ENCODE data around the gene TRIM44. TPM values are rescaled to one million over a fixed set of nuclear protein-coding genes. Genes with fewer than 3 reads are reported as not detected.

Gene TRIM44
- polyA plus RNA-seq, 2 donors: 3.1 to 6.2 TPM

DNA sequence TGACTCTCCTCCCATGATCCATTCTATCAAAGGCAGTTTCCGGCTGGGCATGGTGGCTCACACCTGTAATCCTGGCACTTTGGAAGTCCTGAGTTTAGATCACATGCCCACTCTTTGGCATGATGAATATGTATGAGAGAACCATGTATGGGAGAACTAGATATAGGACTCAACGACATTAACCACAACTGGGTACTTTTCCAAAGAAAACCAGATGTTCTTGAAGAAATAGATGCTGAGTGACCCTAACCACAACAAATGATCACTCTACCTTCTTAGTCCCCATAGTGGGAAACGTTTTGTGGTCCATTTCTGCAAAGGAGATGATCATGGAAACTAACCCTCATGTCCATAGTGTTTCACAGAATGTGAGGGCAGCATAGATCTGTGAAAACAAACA is 30.7 kb upstream of the TRIM44 start:
- WGBS, 2 donors: 65 to 74% methylated on average over 3 of the region's 3 CpGs
- Histone ChIP-seq H3K9me3 (ENCODE audit: control insufficient read depth in 2 of 2, insufficient read depth in 1 of 2, low read depth in 1 of 2, low read length in 1 of 2) (no peaks in the 10 kb centered on the region), H3K4me1 (ENCODE audit: control insufficient read depth in 2 of 2, insufficient read depth in 2 of 2, low read length in 1 of 2) (no peaks in the 10 kb centered on the region), H3K36me3 (ENCODE audit: control insufficient read depth in 2 of 2, insufficient read depth in 2 of 2, low read length in 1 of 2) (no peaks in the 10 kb centered on the region), H3K27ac (ENCODE audit: low read depth in 2 of 2, low read length in 1 of 2) (no peak overlapping the region), H3K4me3 (ENCODE audit: low read depth in 1 of 2, low read length in 2 of 2) (no peak overlapping the region), H3K27me3 (ENCODE audit: control insufficient read depth in 1 of 2, insufficient read depth in 2 of 2, low read length in 2 of 2) (peaks cover 0 to 7% of the 10 kb centered on the region in 2 donors)

DNA sequence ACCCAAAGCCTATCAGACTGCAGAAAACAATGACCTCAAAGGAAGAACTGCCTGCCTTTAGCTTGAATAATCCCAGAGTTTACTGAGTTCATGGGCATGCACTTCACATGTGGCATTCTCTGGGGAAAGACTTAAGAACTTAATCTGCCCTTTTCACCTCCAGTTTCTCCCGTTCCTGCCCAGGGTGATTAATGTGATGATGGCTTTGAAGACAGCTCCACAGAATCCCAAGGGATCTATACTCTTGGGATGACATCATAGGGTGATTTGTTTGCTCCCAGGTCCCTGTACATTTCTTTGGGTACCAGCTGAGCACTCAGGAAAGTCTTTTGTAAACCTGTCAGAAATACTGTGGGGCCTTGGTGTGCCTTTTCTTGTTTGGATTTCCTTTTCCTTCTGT is 30.3 kb upstream of the TRIM44 start:
- H3K27me3 ChIP-seq (ENCODE audit: control insufficient read depth in 1 of 2, insufficient read depth in 2 of 2, low read length in 2 of 2): peaks cover 0 to 7% of the 10 kb centered on the region in 2 donors
- H3K9me3 ChIP-seq (ENCODE audit: control insufficient read depth in 2 of 2, insufficient read depth in 1 of 2, low read depth in 1 of 2, low read length in 1 of 2): no peaks in the 10 kb centered on the region
- H3K4me1 ChIP-seq (ENCODE audit: control insufficient read depth in 2 of 2, insufficient read depth in 2 of 2, low read length in 1 of 2): no peaks in the 10 kb centered on the region
- H3K27ac ChIP-seq (ENCODE audit: low read depth in 2 of 2, low read length in 1 of 2): no peak overlapping the region
- no peaks in the 10 kb centered on the region for H3K36me3 ChIP-seq (ENCODE audit: control insufficient read depth in 2 of 2, insufficient read depth in 2 of 2, low read length in 1 of 2)
- no peak overlapping the region for H3K4me3 ChIP-seq (ENCODE audit: low read depth in 1 of 2, low read length in 2 of 2)
- WGBS, 2 donors: 20 to 24% methylated on average over 1 of the region's 1 CpG

DNA sequence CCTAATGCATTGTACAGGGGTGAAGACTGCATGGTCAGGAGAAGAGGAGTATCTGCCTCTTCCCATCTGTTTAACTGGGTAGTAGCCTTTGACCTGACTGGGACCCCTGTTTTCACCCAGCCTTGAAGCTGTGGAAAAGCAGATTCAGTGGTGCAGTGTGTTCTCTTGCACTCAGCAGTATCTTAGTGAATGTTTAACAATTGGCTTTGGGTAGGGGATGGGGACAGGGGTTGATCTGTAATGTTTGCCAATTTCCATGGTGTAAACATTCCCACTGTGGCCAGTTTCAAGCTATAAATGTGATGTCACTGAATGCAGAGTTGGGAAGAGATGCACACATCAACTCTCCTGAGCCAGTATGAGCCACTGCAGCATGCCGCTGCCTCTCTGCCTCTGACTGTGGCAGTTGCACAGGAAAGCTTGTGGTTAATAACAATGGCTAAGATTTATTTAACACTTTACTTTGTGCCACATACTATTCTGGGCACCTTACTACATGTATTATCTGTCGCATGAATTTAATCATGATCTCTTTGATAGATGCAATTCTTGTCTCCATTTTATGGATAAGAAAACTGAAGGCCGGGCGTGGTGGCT is 28.6 kb upstream of the TRIM44 start:
- H3K9me3 ChIP-seq (ENCODE audit: control insufficient read depth in 2 of 2, insufficient read depth in 1 of 2, low read depth in 1 of 2, low read length in 1 of 2): no peaks in the 10 kb centered on the region
- WGBS, 2 donors: 67 to 86% methylated on average over 4 of the region's 4 CpGs

DNA sequence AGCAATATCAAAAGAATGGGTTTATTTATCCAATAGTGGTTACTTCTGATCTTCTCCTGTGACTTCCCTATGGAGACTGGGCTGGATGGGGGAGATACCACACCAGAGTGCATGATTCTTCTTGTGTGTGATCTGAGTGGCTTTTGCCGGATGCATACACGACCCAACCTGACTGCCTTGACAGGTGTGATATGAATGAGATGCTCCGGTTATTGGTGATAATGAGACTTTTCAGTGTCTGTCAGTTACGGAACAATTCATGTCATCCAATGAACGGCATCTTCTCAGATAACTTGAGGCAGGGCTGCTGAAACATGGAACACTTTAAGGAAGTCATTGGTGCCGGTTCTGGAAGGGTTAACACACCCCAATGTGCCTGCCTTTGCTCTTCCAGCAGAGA is 26.6 kb upstream of the TRIM44 start:
- 88 to 95% methylated on average over 6 of the region's 6 CpGs for WGBS, 2 donors
- no peaks in the 10 kb centered on the region for H3K36me3 ChIP-seq (ENCODE audit: control insufficient read depth in 2 of 2, insufficient read depth in 2 of 2, low read length in 1 of 2)
- no peaks in the 10 kb centered on the region for H3K4me1 ChIP-seq (ENCODE audit: control insufficient read depth in 2 of 2, insufficient read depth in 2 of 2, low read length in 1 of 2)
- H3K9me3 ChIP-seq (ENCODE audit: control insufficient read depth in 2 of 2, insufficient read depth in 1 of 2, low read depth in 1 of 2, low read length in 1 of 2): no peaks in the 10 kb centered on the region
- H3K4me3 ChIP-seq (ENCODE audit: low read depth in 1 of 2, low read length in 2 of 2): no peak overlapping the region
- no peaks in the 10 kb centered on the region for H3K27me3 ChIP-seq (ENCODE audit: control insufficient read depth in 1 of 2, insufficient read depth in 2 of 2, low read length in 2 of 2)
- no peak overlapping the region for H3K27ac ChIP-seq (ENCODE audit: low read depth in 2 of 2, low read length in 1 of 2)

More for the DNA sequence above, 28.6 kb upstream of the TRIM44 start:
- Histone ChIP-seq H3K4me1 (ENCODE audit: control insufficient read depth in 2 of 2, insufficient read depth in 2 of 2, low read length in 1 of 2) (no peaks in the 10 kb centered on the region), H3K4me3 (ENCODE audit: low read depth in 1 of 2, low read length in 2 of 2) (no peak overlapping the region), H3K36me3 (ENCODE audit: control insufficient read depth in 2 of 2, insufficient read depth in 2 of 2, low read length in 1 of 2) (no peaks in the 10 kb centered on the region), H3K27me3 (ENCODE audit: control insufficient read depth in 1 of 2, insufficient read depth in 2 of 2, low read length in 2 of 2) (peaks cover 0 to 7% of the 10 kb centered on the region in 2 donors), H3K27ac (ENCODE audit: low read depth in 2 of 2, low read length in 1 of 2) (no peak overlapping the region)

DNA sequence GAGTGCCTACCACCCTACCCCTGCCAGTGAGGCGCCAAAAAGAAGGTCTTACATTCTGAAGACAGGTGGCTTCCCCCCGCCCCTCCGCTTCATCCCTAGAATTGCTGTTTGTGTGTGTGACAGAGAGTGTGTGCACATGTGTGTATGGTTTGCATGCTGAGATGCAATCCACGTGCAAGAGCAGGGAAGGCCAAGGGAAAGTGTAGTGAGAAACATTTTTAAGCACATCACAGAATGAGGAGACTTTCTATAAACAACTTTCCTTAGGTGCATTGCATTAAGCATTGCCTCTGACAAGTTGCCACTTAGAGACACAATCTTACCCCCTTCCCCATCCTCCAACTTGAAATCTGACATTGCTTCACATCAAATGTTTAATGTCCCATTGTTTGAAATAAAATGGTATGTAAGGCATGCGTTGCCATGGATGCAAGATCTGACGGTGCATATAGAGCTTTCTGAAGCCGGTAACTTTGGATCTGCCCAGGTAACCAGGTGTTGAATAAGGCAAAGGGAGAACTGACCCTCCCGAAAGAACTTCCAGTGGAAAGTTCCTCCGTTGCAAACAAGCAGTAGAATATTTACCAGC is 22.9 kb upstream of the TRIM44 start:
- whole genome bisulfite sequencing, 2 donors: 63 to 66% methylated on average over 9 of the region's 9 CpGs
- H3K9me3 ChIP-seq (ENCODE audit: control insufficient read depth in 2 of 2, insufficient read depth in 1 of 2, low read depth in 1 of 2, low read length in 1 of 2): no peaks in the 10 kb centered on the region
- no peaks in the 10 kb centered on the region for H3K4me1 ChIP-seq (ENCODE audit: control insufficient read depth in 2 of 2, insufficient read depth in 2 of 2, low read length in 1 of 2)
- no peaks in the 10 kb centered on the region for H3K36me3 ChIP-seq (ENCODE audit: control insufficient read depth in 2 of 2, insufficient read depth in 2 of 2, low read length in 1 of 2)
- H3K4me3 ChIP-seq (ENCODE audit: low read depth in 1 of 2, low read length in 2 of 2): no peak overlapping the region
- H3K27ac ChIP-seq (ENCODE audit: low read depth in 2 of 2, low read length in 1 of 2): no peak overlapping the region
- no peaks in the 10 kb centered on the region for H3K27me3 ChIP-seq (ENCODE audit: control insufficient read depth in 1 of 2, insufficient read depth in 2 of 2, low read length in 2 of 2)

DNA sequence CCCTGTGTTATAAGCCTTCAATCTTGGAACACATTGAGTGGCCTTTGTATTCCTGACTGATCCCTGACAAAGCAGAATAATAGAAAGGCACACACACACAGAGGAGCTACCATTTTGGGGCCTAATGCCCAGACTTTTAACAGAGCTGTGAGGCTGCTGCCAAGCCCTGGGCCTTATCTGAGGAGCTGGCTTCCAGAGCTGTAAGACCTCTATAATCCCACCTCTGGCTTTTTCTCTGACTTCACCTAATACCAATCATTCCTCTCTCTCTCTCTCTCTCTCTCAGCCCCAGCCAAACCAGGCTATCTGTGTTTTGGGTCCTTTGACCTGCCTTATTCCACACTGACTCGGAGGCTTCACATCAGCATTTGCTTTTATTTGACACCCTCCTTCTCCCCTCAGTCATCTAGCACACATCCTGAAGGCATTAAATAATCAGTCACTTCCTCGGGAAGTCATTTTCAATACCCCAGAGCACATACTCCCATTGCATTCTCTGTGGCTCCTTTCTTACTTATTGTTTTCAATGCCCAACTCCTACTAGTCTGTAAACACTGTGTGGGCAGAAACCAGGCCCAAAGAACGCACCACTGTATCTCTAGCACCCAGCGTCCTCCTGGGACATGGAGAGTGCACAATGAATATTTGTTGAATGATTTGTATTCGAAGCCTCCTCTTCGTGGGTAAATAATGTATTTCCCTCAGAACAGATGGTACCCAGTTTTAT is 21.2 kb upstream of the TRIM44 start:
- Histone ChIP-seq H3K27me3 (ENCODE audit: control insufficient read depth in 1 of 2, insufficient read depth in 2 of 2, low read length in 2 of 2) (no peaks in the 10 kb centered on the region), H3K36me3 (ENCODE audit: control insufficient read depth in 2 of 2, insufficient read depth in 2 of 2, low read length in 1 of 2) (no peaks in the 10 kb centered on the region), H3K9me3 (ENCODE audit: control insufficient read depth in 2 of 2, insufficient read depth in 1 of 2, low read depth in 1 of 2, low read length in 1 of 2) (no peaks in the 10 kb centered on the region), H3K27ac (ENCODE audit: low read depth in 2 of 2, low read length in 1 of 2) (no peak overlapping the region), H3K4me3 (ENCODE audit: low read depth in 1 of 2, low read length in 2 of 2) (no peak overlapping the region), H3K4me1 (ENCODE audit: control insufficient read depth in 2 of 2, insufficient read depth in 2 of 2, low read length in 1 of 2) (no peaks in the 10 kb centered on the region)
- WGBS, 2 donors: 73 to 81% methylated on average over 6 of the region's 6 CpGs

DNA sequence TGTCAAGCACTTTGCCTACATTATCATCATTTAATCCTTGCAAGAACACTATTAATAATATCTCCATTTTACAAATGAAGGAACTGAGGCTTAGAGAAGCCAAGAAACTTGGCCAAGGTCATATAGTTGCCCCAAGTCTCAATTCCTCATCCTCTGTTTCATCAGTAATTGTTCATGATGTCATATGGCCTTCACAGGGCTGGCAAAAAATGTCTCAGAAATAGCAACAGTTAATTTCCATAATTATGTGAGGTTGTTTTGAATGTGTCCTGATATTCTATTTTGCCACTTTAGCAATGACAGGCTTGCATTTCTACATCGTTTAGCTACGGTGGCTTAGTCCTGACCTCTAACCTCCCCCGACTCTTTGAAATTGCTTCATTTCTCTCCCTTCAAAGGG is 20.6 kb upstream of the TRIM44 start:
- Histone ChIP-seq H3K27ac (ENCODE audit: low read depth in 2 of 2, low read length in 1 of 2) (no peak overlapping the region), H3K27me3 (ENCODE audit: control insufficient read depth in 1 of 2, insufficient read depth in 2 of 2, low read length in 2 of 2) (no peaks in the 10 kb centered on the region)
- WGBS, 2 donors: 83 to 92% methylated on average over 3 of the region's 3 CpGs

DNA sequence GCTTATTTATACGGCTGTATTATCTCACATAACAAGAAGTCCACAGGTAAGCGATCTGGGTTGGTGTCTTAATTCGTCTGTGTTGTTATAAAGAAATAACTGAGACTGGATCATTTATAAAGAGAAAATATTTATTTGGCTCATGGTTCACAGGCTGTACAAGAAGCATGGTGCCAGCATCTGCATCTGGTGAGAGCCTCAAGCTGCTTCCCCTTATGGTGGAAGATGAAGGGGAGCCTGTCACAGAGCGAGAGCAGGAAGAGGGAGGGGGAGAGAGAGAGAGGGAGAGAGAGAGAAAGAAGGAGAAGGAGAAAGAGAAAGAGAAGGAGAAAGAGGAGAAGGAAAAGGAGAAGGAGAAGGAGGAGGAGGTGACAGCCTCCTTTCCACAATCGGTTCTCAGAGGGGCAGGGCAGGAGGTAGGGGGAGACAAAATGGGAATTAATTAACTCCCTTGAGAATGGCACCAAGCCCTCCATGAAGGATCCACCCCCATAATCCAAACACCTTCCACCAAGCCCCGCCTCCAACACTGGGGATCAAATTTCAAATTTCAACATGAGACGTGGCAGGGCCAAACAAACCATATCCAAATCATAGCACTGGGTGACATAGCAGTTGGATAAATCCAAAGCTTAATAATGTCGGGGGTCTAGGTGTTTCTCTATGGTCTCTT is 15.0 kb upstream of the TRIM44 start:
- Histone ChIP-seq H3K36me3 (ENCODE audit: control insufficient read depth in 2 of 2, insufficient read depth in 2 of 2, low read length in 1 of 2) (no peaks in the 10 kb centered on the region), H3K27me3 (ENCODE audit: control insufficient read depth in 1 of 2, insufficient read depth in 2 of 2, low read length in 2 of 2) (no peaks in the 10 kb centered on the region), H3K9me3 (ENCODE audit: control insufficient read depth in 2 of 2, insufficient read depth in 1 of 2, low read depth in 1 of 2, low read length in 1 of 2) (no peaks in the 10 kb centered on the region), H3K4me1 (ENCODE audit: control insufficient read depth in 2 of 2, insufficient read depth in 2 of 2, low read length in 1 of 2) (no peaks in the 10 kb centered on the region), H3K4me3 (ENCODE audit: low read depth in 1 of 2, low read length in 2 of 2) (no peak overlapping the region), H3K27ac (ENCODE audit: low read depth in 2 of 2, low read length in 1 of 2) (no peak overlapping the region)
- WGBS, 2 donors: 67 to 74% methylated on average over 8 of the region's 8 CpGs

More for the DNA sequence above, 20.6 kb upstream of the TRIM44 start:
- H3K4me3 ChIP-seq (ENCODE audit: low read depth in 1 of 2, low read length in 2 of 2): no peak overlapping the region
- H3K36me3 ChIP-seq (ENCODE audit: control insufficient read depth in 2 of 2, insufficient read depth in 2 of 2, low read length in 1 of 2): no peaks in the 10 kb centered on the region
- H3K9me3 ChIP-seq (ENCODE audit: control insufficient read depth in 2 of 2, insufficient read depth in 1 of 2, low read depth in 1 of 2, low read length in 1 of 2): no peaks in the 10 kb centered on the region
- no peaks in the 10 kb centered on the region for H3K4me1 ChIP-seq (ENCODE audit: control insufficient read depth in 2 of 2, insufficient read depth in 2 of 2, low read length in 1 of 2)

DNA sequence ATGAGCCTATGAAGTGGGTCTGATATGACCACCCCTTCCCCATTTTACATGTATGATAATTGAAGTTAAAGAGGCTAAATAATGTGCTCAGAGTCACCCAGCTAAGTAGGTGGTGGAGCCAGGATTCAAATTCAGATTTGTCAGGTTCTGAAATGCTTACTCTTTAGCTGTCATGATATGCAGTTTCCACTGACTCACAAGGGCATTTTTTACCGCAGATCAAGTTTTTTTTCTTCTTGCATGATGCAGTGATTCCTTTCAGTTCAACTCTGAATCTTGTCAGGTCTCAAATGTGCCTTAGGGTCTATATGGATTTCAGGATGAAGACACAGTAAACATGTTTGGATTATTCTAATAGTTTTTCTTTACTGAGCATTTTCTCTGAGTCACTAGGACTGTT is 12.6 kb upstream of the TRIM44 start:
- H3K4me3 ChIP-seq (ENCODE audit: low read depth in 1 of 2, low read length in 2 of 2): no peak overlapping the region
- 23 to 57% methylated on average over 1 of the region's 1 CpG for WGBS, 2 donors
- H3K4me1 ChIP-seq (ENCODE audit: control insufficient read depth in 2 of 2, insufficient read depth in 2 of 2, low read length in 1 of 2): no peaks in the 10 kb centered on the region
- no peaks in the 10 kb centered on the region for H3K9me3 ChIP-seq (ENCODE audit: control insufficient read depth in 2 of 2, insufficient read depth in 1 of 2, low read depth in 1 of 2, low read length in 1 of 2)
- H3K36me3 ChIP-seq (ENCODE audit: control insufficient read depth in 2 of 2, insufficient read depth in 2 of 2, low read length in 1 of 2): no peaks in the 10 kb centered on the region
- no peaks in the 10 kb centered on the region for H3K27me3 ChIP-seq (ENCODE audit: control insufficient read depth in 1 of 2, insufficient read depth in 2 of 2, low read length in 2 of 2)
- no peak overlapping the region for H3K27ac ChIP-seq (ENCODE audit: low read depth in 2 of 2, low read length in 1 of 2)
